ENCODE results near the gene ATXN7.
A peak's percentile ranks its signal among the peaks of the same experiment; 100 is the strongest.

Gene ATXN7

GRCh38 chr3:63862804-63863149 lies 890 bp upstream of the ATXN7 start:
- H3K4me3 ChIP-seq (replicated peaks; ENCODE audit: low read depth, low read length), result peak overlapping the region; percentile 83
- DNase-seq (ENCODE audit: extremely low read depth, low read depth), result no peak
- no peak for TF ChIP-seq CTCF (IDR thresholded peaks at IDR 0.05; ENCODE audit: low read depth, low read length, missing control alignments)

GRCh38 chr3:63864008-63864964 lies 619 bp downstream of the ATXN7 start:
- TF ChIP-seq CTCF (IDR thresholded peaks at IDR 0.05; ENCODE audit: low read depth, low read length, missing control alignments), result no peak
- DNase-seq (ENCODE audit: extremely low read depth, low read depth), result no peak
- peak overlapping the region; percentile 56 for H3K4me3 ChIP-seq (replicated peaks; ENCODE audit: low read depth, low read length)

GRCh38 chr3:63864965-63865327 lies 1.3 kb downstream of the ATXN7 start:
- TF ChIP-seq CTCF (IDR thresholded peaks at IDR 0.05; ENCODE audit: low read depth, low read length, missing control alignments), result no peak
- H3K4me3 ChIP-seq (replicated peaks; ENCODE audit: low read depth, low read length), result peak overlapping the region; percentile 56

GRCh38 chr3:63867225-63867624 lies 3.6 kb downstream of the ATXN7 start:
- no peak for TF ChIP-seq CTCF (IDR thresholded peaks at IDR 0.05; ENCODE audit: low read depth, low read length, missing control alignments)
- no peak overlapping the region for H3K4me3 ChIP-seq (replicated peaks; ENCODE audit: low read depth, low read length)
- no peak for DNase-seq (ENCODE audit: extremely low read depth, low read depth)

More at GRCh38 chr3:63864965-63865327, 1.3 kb downstream of the ATXN7 start:
- no peak for DNase-seq (ENCODE audit: extremely low read depth, low read depth)

GRCh38 chr3:63869940-63870614 lies 6.4 kb downstream of the ATXN7 start:
- no peak for DNase-seq (ENCODE audit: extremely low read depth, low read depth)
- no peak for TF ChIP-seq CTCF (IDR thresholded peaks at IDR 0.05; ENCODE audit: low read depth, low read length, missing control alignments)
- no peak overlapping the region for H3K4me3 ChIP-seq (replicated peaks; ENCODE audit: low read depth, low read length)

- DNase-seq (ENCODE audit: extremely low read depth, low read depth), result no peak
- H3K4me3 ChIP-seq (replicated peaks; ENCODE audit: low read depth, low read length), result no peak overlapping the region
- no peak for TF ChIP-seq CTCF (IDR thresholded peaks at IDR 0.05; ENCODE audit: low read depth, low read length, missing control alignments)
Measured at GRCh38 chr3:63870615-63871005, 6.9 kb downstream of the ATXN7 start.
